KOPT-K1 (cell line): ENCODE measurements around the gene BCL6B.
A peak's percentile ranks its signal among the peaks of the same experiment; 100 is the strongest.
"Not testable (repeated sequence)": the region's sequence is repeated elsewhere in the genome, so short reads cannot be mapped to it uniquely, and the experiment has no call there.

ENCODE experiments used
- H3K27ac ChIP-seq: fragments of 200-600 bp; sonication (generic); 2 replicates; pipeline ENCODE4 v1.5.1; 2016; ENCODE audit warnings: antibody characterized with exemption, mild to moderate bottlenecking, low read depth, low read length; ENCODE audit not compliant: poor library complexity, severe bottlenecking
- H3K36me3 ChIP-seq: fragments of 200-600 bp; sonication (generic); 2 replicates; pipeline ENCODE4 v1.5.1; 2017; ENCODE audit warnings: antibody characterized with exemption, mild to moderate bottlenecking, low read length, moderate library complexity; ENCODE audit not compliant: insufficient read depth
- H3K9me3 ChIP-seq: fragments of 200-600 bp; sonication (generic); 2 replicates; pipeline ENCODE4 v1.5.1; 2017; ENCODE audit warnings: antibody characterized with exemption, low read length, mild to moderate bottlenecking; ENCODE audit not compliant: insufficient read depth, poor library complexity, severe bottlenecking

The BCL6B gene

GRCh38 chr17:7034955-7035590 is 12.2 kb downstream of the BCL6B start:
- Histone ChIP-seq H3K27ac (peak overlapping the region; percentile 90), H3K9me3 (no peaks in the 10 kb centered on the region), H3K36me3 (no peaks in the 10 kb centered on the region)

GRCh38 chr17:7035591-7036368 is 12.9 kb downstream of the BCL6B start, which contains the start of gene SLC16A13:
SLC16A13 (plus strand) TSS chr17:7036015; CDS start chr17:7036383, 368 bp downstream.
- no peaks in the 10 kb centered on the region for H3K9me3 ChIP-seq
- H3K27ac ChIP-seq, result peak within 1 kb of the TSS; percentile 90

GRCh38 chr17:7038025-7038862 is 15.4 kb downstream of the BCL6B start:
- H3K27ac ChIP-seq, result no peak overlapping the region

More at GRCh38 chr17:7035591-7036368, 12.9 kb downstream of the BCL6B start, which contains the start of gene SLC16A13:
- no peaks in the 10 kb centered on the region for H3K36me3 ChIP-seq

GRCh38 chr17:7039832-7040231 is 17.0 kb downstream of the BCL6B start:
- Histone ChIP-seq H3K9me3 (no peaks in the 10 kb centered on the region), H3K36me3 (no peaks in the 10 kb centered on the region), H3K27ac (no peak overlapping the region)

More at GRCh38 chr17:7038025-7038862, 15.4 kb downstream of the BCL6B start:
- H3K9me3 ChIP-seq, result no peaks in the 10 kb centered on the region
- no peaks in the 10 kb centered on the region for H3K36me3 ChIP-seq

- no peaks in the 10 kb centered on the region for H3K9me3 ChIP-seq
- no peak overlapping the region for H3K27ac ChIP-seq
These were observed 19.0 kb downstream of the BCL6B start for GRCh38 chr17:7041607-7042500.

GRCh38 chr17:7042501-7043181 is 19.8 kb downstream of the BCL6B start:
- H3K9me3 ChIP-seq, result no peaks in the 10 kb centered on the region
- H3K36me3 ChIP-seq, result no peaks in the 10 kb centered on the region
- H3K27ac ChIP-seq, result no peak overlapping the region

More at GRCh38 chr17:7041607-7042500, 19.0 kb downstream of the BCL6B start:
- H3K36me3 ChIP-seq, result no peaks in the 10 kb centered on the region

GRCh38 chr17:7043182-7043496 is 20.3 kb downstream of the BCL6B start:
- H3K27ac ChIP-seq, result no peak overlapping the region
- no peaks in the 10 kb centered on the region for H3K9me3 ChIP-seq
- no peaks in the 10 kb centered on the region for H3K36me3 ChIP-seq

- Histone ChIP-seq H3K36me3 (no peaks in the 10 kb centered on the region), H3K27ac (no peak within 1 kb of the TSS), H3K9me3 (no peaks in the 10 kb centered on the region)
These were observed 20.8 kb downstream of the BCL6B start, which contains the start of gene SLC16A11 for GRCh38 chr17:7043497-7044198. SLC16A11 (minus strand) TSS chr17:7044092; CDS start chr17:7043513, 579 bp downstream.

- Histone ChIP-seq H3K9me3 (no peaks in the 10 kb centered on the region), H3K36me3 (no peaks in the 10 kb centered on the region), H3K27ac (no peak overlapping the region)
These were observed 22.8 kb downstream of the BCL6B start for GRCh38 chr17:7045492-7046126.

- no peak overlapping the region for H3K27ac ChIP-seq
- no peaks in the 10 kb centered on the region for H3K36me3 ChIP-seq
- H3K9me3 ChIP-seq, result no peaks in the 10 kb centered on the region
These were observed 23.4 kb downstream of the BCL6B start for GRCh38 chr17:7046127-7046724.

GRCh38 chr17:7046725-7047397 is 24.0 kb downstream of the BCL6B start:
- not testable (repeated sequence) for H3K27ac ChIP-seq

GRCh38 chr17:7047566-7047965 is 24.7 kb downstream of the BCL6B start:
- no peak overlapping the region for H3K27ac ChIP-seq
- no peaks in the 10 kb centered on the region for H3K9me3 ChIP-seq
- no peaks in the 10 kb centered on the region for H3K36me3 ChIP-seq

More at GRCh38 chr17:7046725-7047397, 24.0 kb downstream of the BCL6B start:
- H3K9me3 ChIP-seq, H3K36me3 ChIP-seq: not testable (repeated sequence)
